ENCODE results near the gene GJB1. TPM values are rescaled to one million over a fixed set of nuclear protein-coding genes. Genes with fewer than 3 reads are reported as not detected.
"Not testable (repeated sequence)": the region's sequence is repeated elsewhere in the genome, so short reads cannot be mapped to it uniquely, and the experiment has no call there.

The GJB1 gene
- total and polyA plus RNA-seq, 12 donors: not detected

DNA sequence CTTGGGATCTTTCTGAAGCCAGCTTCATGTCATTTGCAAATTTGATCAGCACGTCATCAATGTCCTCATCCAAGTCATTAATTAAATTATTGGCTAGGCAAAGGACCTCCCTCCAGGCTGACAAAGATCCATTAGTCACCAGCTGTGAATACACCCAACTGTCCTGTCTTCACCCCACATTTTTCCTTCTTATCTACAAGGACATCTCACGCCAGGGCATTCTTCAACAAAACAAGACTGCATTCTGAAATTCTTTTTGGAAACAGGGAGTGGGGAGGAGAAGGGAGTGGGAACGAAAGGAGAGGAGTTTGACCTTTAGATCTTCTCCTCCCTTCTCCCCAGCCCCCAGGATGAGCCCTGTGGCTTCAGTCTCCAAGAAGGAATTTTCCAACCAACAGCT, 45.7 kb upstream of the GJB1 start:
- TF ChIP-seq, protein P1, sequence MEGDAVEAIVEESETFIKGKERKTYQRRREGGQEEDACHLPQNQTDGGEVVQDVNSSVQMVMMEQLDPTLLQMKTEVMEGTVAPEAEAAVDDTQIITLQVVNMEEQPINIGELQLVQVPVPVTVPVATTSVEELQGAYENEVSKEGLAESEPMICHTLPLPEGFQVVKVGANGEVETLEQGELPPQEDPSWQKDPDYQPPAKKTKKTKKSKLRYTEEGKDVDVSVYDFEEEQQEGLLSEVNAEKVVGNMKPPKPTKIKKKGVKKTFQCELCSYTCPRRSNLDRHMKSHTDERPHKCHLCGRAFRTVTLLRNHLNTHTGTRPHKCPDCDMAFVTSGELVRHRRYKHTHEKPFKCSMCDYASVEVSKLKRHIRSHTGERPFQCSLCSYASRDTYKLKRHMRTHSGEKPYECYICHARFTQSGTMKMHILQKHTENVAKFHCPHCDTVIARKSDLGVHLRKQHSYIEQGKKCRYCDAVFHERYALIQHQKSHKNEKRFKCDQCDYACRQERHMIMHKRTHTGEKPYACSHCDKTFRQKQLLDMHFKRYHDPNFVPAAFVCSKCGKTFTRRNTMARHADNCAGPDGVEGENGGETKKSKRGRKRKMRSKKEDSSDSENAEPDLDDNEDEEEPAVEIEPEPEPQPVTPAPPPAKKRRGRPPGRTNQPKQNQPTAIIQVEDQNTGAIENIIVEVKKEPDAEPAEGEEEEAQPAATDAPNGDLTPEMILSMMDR (IDR thresholded peaks at IDR 0.05): no peak
- 78 to 81% methylated on average over 3 of the region's 3 CpGs for WGBS, 2 donors
- no peak overlapping the region for H3K4me3 ChIP-seq
- H3K27ac ChIP-seq: no peak overlapping the region
- ATAC-seq (no peak), DNase-seq (no peak)
- intact Hi-C loops (cut with DNase I): loop anchor here in 8 of 10 donors (5.0 to 10.0 kb wide), 7 partner anchors 180 to 413 kb away; no protein-coding TSS in a partner anchor
- H3K9me3 ChIP-seq: no peaks in the 10 kb centered on the region
- peaks cover 0 to 18% (median 0%) of the 10 kb centered on the region in 7 donors for H3K27me3 ChIP-seq
- H3K4me1 ChIP-seq: no peaks in the 10 kb centered on the region
- no peaks in the 10 kb centered on the region for H3K36me3 ChIP-seq

DNA sequence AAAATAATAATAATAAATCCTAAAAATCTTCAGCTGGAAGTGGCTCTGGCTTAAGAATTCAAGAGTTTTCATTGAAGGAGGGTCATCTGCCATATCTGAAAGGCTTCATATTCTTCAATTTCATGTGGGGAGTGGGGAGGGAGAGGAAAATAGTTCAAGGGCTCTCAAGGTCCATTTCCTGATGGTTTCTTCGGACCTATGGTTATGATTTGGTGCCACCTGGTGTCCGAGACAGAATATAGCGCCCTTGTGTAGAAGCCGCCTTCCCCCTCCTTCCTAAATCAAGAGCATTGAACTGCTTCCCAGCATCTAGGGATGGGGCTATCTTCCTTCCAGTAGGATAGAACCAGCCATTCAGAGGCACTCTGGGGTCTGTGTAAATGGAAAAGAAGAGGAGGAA, 44.1 kb upstream of the GJB1 start:
- no peak overlapping the region for H3K27ac ChIP-seq
- peaks cover 0 to 18% (median 0%) of the 10 kb centered on the region in 7 donors for H3K27me3 ChIP-seq
- WGBS, 2 donors: 0 to 1% methylated on average over 4 of the region's 4 CpGs
- H3K4me1 ChIP-seq: peaks cover 0 to 6% (median 0%) of the 10 kb centered on the region in 9 donors
- no peaks in the 10 kb centered on the region for H3K36me3 ChIP-seq
- H3K4me3 ChIP-seq: no peak overlapping the region
- no peaks in the 10 kb centered on the region for H3K9me3 ChIP-seq
- TF ChIP-seq, protein P1 (IDR thresholded peaks at IDR 0.05): peak in 8 of 9 donors; percentile 35 to 73 (median 67)
- peak in 1 of 2 donors; percentile 47 for DNase-seq
- intact Hi-C loops (cut with DNase I): loop anchor here in 9 of 10 donors (2.0 to 10.0 kb wide), 10 partner anchors 180 to 414 kb away; no protein-coding TSS in a partner anchor
- peak in 5 of 8 donors; percentile 28 to 43 (median 41) for ATAC-seq

GRCh38 chrX:71180579-71181265, 42.3 kb upstream of the GJB1 start:
- intact Hi-C loops (cut with DNase I): loop anchor here in 2 of 10 donors (5.0 to 10.0 kb wide), 5 partner anchors 72 to 184 kb away; partner anchors contain the start of genes FOXO4 (in 1 of the 2), SNX12 (in 1 of the 2), TAF1 (in 1 of the 2) and ZMYM3 (in 1 of the 2)
- not testable (repeated sequence) for H3K27me3 ChIP-seq, H3K4me1 ChIP-seq, ATAC-seq, H3K9me3 ChIP-seq, DNase-seq, H3K36me3 ChIP-seq
- 85 to 93% methylated on average over 9 of the region's 9 CpGs for WGBS, 2 donors
- peak overlapping the region in 5 of 10 donors; percentile 65 to 91 (median 89) for H3K27ac ChIP-seq
- H3K4me3 ChIP-seq: peak overlapping the region in 1 of 10 donors; percentile 61

DNA sequence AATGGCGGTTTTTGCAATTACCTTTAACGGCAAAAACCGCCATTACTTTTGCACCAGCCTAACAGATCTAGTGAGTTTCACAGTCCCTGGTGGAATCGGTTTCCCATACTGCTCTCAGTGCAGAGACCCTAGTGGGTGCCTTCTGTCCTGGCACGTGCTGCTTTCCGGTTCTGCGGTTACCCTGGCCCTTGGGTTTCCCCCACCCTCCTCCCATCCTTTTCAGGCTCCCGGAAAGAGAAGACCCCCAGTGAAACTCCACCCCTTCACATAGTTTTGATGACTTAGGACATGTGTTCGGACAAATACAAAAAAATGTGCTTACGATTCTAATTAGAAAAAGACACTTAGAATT, 41.5 kb upstream of the GJB1 start:
- intact Hi-C loops (cut with DNase I): loop anchor here in 2 of 10 donors (5.0 to 10.0 kb wide), 5 partner anchors 71 to 183 kb away; partner anchors contain the start of genes FOXO4 (in 1 of the 2), SNX12 (in 1 of the 2), TAF1 (in 1 of the 2) and ZMYM3 (in 1 of the 2)
- peak in 7 of 8 donors; percentile 6 to 48 (median 25) for ATAC-seq
- H3K36me3 ChIP-seq: no peaks in the 10 kb centered on the region
- H3K27ac ChIP-seq: peak overlapping the region; percentile 40 to 93 (median 84)
- 5 to 7% methylated on average over 10 of the region's 10 CpGs for WGBS, 2 donors
- H3K4me3 ChIP-seq: peak overlapping the region in 9 of 10 donors; percentile 17 to 61 (median 49)
- DNase-seq: peak in 1 of 2 donors; percentile 4
- H3K4me1 ChIP-seq: peaks cover 0 to 6% (median 0%) of the 10 kb centered on the region in 9 donors
- peaks cover 0 to 8% (median 0%) of the 10 kb centered on the region in 7 donors for H3K27me3 ChIP-seq
- TF ChIP-seq, protein P1 (IDR thresholded peaks at IDR 0.05): no peak
- no peaks in the 10 kb centered on the region for H3K9me3 ChIP-seq

All from heart right ventricle (tissue), 16 donors.